HG03378 (cell line): Measurements from ENCODE around the gene CRYBG3.

ENCODE experiments used
- ATAC-seq: cut with Tn5 transposase; IDR thresholded peaks from one replicate; pipeline ENCODE4 v1.9.1; 2021; ENCODE audit warnings: mild to moderate bottlenecking, moderate library complexity; ENCODE audit not compliant: unreplicated experiment

The CRYBG3 gene

GRCh38 chr3:97835761-97836160, 13.9 kb downstream of the CRYBG3 start:
- ATAC-seq: no peak

DNA sequence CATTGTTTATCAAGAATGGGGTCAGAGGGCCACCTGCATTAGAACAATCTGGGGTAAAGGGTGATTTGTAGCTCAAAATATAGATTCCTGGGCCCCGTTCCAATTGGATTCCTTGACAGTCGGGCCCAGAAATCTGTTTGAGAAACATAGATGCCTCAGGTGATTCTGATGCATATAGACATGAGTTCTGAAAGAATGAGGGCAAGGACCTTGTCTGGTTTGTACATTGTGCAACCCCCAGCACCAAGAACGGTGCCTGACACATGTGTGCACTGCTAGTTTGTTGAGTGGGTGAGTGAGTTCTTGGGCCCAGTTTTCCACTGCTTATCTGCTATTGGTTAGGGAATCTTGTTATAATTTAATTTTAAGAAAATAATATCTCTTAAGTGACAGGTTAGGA, 16.6 kb downstream of the CRYBG3 start:
- ATAC-seq: no peak

- no peak for ATAC-seq
Observed at GRCh38 chr3:97839944-97840343, 18.1 kb downstream of the CRYBG3 start.

GRCh38 chr3:97841304-97841703, 19.5 kb downstream of the CRYBG3 start:
- no peak for ATAC-seq

- ATAC-seq: no peak
Observed at GRCh38 chr3:97841956-97842355, 20.1 kb downstream of the CRYBG3 start.

GRCh38 chr3:97848779-97849178, 27.0 kb downstream of the CRYBG3 start:
- no peak for ATAC-seq

- no peak for ATAC-seq
Observed at GRCh38 chr3:97857401-97857800, 35.6 kb downstream of the CRYBG3 start.

DNA sequence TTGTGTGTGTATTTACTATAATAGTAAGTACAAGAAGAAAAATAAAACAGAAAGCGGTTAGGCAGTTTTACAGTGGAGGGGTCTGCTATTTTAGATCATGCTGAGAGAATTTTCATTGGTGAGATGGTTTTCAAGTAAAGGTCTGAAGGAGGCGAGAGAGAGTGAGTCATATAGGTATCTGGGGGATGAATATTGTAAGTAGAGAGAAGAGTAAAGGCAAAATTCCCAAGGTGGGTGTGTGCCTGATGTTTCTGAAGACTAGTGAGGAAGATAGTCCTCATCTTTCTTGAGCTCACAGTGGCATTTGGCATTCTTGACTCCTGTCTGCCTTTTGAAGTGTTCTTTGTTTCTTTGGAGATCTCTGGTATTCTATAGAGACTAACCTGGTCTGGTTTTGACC, 38.6 kb downstream of the CRYBG3 start:
- ATAC-seq: no peak

- ATAC-seq: no peak
Observed at GRCh38 chr3:97862582-97862981, 40.8 kb downstream of the CRYBG3 start.

- ATAC-seq: no peak
Observed at GRCh38 chr3:97863031-97863430, 41.2 kb downstream of the CRYBG3 start.

- ATAC-seq: no peak
Observed at GRCh38 chr3:97863775-97864174, 42.0 kb downstream of the CRYBG3 start.

- ATAC-seq: no peak
Observed at GRCh38 chr3:97871186-97871585, 49.4 kb downstream of the CRYBG3 start.

DNA sequence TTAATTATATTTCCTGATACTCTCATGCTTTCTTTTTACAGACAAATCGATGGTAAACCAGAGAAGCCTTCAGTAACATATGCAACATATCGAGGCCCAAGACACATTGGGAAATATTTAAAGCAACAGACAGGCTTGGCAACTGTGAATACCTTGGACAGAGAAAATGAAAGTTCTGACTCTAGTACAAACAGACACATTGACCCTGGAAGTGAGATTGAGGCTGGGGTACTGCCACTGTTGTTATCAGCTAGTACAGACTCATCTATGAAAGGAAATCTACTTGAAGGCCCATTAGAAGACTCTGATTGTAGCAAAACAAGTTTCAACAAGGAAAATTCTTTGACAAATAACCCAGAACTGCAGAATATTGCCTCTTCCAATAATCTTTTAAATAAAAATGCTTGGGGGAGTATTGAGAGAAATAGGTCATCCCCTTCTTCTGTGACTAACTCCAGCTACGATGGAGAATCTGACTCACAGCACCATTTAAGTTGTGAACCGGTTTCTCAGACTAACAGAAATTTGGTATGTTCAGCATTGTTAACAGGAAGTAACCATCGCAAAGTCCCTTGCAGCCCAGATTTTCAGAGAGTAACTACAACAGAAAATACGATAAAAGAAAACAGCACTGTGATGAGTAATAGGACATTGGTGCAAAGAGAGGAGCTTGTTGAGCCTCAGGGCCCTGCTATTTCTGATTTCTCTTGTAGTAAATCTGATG, 50.2 kb downstream of the CRYBG3 start:
- ATAC-seq: no peak

- no peak for ATAC-seq
Observed at GRCh38 chr3:97872525-97873042, 50.8 kb downstream of the CRYBG3 start.

- no peak for ATAC-seq
Observed at GRCh38 chr3:97880267-97880666, 58.5 kb downstream of the CRYBG3 start.

- ATAC-seq: no peak
Observed at GRCh38 chr3:97882975-97883598, 61.3 kb downstream of the CRYBG3 start.

DNA sequence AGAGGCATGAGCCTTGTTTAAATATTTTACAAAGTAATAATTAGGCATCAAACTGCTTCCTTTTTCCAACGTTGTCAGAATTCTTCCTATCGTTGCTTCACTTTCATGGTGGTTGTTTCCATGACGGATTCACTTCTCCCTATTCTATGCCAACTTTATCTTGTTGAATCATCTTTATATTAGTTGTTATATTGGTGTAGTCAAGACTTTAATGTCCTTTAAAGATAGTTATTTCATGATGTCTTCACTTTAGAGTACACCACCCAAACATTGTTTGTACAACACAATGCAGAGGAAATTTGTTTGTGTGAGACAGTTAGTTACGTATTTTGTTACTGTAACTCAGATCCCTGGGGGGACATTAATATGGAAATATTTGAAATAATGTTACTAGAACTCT, 61.9 kb downstream of the CRYBG3 start:
- no peak for ATAC-seq

GRCh38 chr3:97884586-97885123, 62.8 kb downstream of the CRYBG3 start:
- no peak for ATAC-seq

- no peak for ATAC-seq
Observed at GRCh38 chr3:97885931-97886824, 64.4 kb downstream of the CRYBG3 start.

DNA sequence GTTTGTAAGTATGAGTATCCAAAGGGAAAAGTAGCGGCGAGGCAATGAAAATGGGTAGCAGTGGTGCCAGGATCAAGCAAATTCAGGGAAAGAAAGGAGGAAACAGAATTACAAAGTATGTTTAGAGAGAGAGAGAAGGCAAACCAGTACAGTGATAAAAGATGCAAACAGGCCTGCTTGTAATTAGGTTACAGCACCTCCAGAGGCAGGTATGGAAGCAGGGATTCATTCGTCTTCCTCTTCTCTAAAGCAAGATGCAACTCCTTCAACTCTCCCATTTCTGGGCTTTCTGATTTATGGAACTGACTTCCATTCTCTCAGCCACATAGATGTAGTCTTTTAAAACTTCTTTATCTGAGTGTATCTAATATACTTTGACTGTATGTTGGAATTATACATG, 68.0 kb downstream of the CRYBG3 start:
- ATAC-seq: no peak

DNA sequence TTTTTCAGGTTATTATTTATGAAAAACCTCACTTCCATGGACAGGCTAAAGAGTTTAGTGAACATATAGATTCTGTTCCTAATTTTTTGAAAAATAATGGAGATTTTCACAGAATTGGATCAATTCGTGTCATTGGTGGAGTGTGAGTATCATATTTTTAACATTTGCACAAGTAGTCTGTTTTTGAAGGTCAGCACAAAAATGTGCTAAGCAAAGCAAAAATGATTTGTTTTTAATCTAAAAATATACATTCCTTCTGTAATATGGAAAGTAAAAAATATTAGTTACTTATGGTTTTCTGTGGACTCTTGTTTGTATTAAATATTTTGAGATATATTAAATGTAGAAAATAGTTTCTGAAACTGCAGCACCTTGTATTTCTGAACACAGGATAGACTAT, 71.0 kb downstream of the CRYBG3 start:
- ATAC-seq: no peak
